GM12878 (cell line): ENCODE measurements around the gene RBPJ. TPM values are rescaled to one million over a fixed set of nuclear protein-coding genes. Genes with fewer than 3 reads are reported as not detected.

Source experiments
- ATAC-seq: fragments of 200-7000 bp; cut with Tn5 transposase; 3 replicates; pipeline ENCODE4 v1.9.1; 2020; ENCODE audit warnings: mild to moderate bottlenecking, moderate library complexity
- BruUV-seq: library from RNA; stranded (reverse); fragments of 400-500 nt; replicated peaks from 2 replicates; lab custom pipeline; 2021; lab: Mats Ljungman, UMichigan
- CTCF ChIA-PET: fragments of 300-600 bp; sonication (Branson Sonifier 250); formaldehyde crosslinking; extraction: SDS; loops from one replicate; lab custom pipeline; 2021; ENCODE audit warnings: inconsistent platforms; lab: Yijun Ruan, JAX
- POLR2A ChIA-PET: fragments of 350-600 bp; formaldehyde crosslinking; extraction: SDS; loops from one replicate; lab custom pipeline; 2021; ENCODE audit warnings: inconsistent platforms; lab: Charles Lee
- RAD21 ChIA-PET: fragments of 300-600 bp; sonication (Branson Sonifier 250); formaldehyde crosslinking; loops from one replicate; lab custom pipeline; 2023; ENCODE audit warnings: antibody characterized with exemption; ENCODE audit not compliant: unreplicated experiment; lab: Charles Lee
- SMC1A ChIA-PET: fragments of 300-600 bp; sonication (Branson Sonifier 250); formaldehyde crosslinking; loops from one replicate; lab custom pipeline; 2023; ENCODE audit not compliant: unreplicated experiment, uncharacterized antibody; lab: Charles Lee
- DNase-seq: peaks from one replicate; pipeline ENCODE4 v3.0.0-alpha.2; 2011; ENCODE audit warnings: low read depth, low spot score
- FAIRE-seq: peaks from 3 replicates; lab custom pipeline; 2011; peaks lifted over from hg19 to GRCh38; lab: Jason Lieb, UNC
- H2AFZ ChIP-seq: 2 replicates; pipeline ENCODE4 v1.6.0; 2011; ENCODE audit warnings: low read depth, low read length, control low read depth; ENCODE audit not compliant: control insufficient read depth
- H3K27ac ChIP-seq: 2 replicates; pipeline ENCODE4 v1.5.1; 2011; ENCODE audit warnings: control low read depth; ENCODE audit not compliant: control insufficient read depth, insufficient read depth
- H3K27me3 ChIP-seq, 2 experiments: replicated peaks in 1 of 2; 2 replicates each; pipeline versions ENCODE4 v1.6.0 to v1.6.1; 2011; ENCODE audit warnings: low read length in 1 of 2; ENCODE audit not compliant: control insufficient read depth in 2 of 2, insufficient read depth in 2 of 2
- H3K36me3 ChIP-seq, 2 experiments: 2 replicates each; pipeline ENCODE4 v1.5.1; 2011; ENCODE audit warnings: low read length in 1 of 2; ENCODE audit not compliant: control insufficient read depth in 2 of 2, insufficient read depth in 2 of 2
- H3K4me1 ChIP-seq: 2 replicates; pipeline ENCODE4 v1.6.1; 2011; ENCODE audit warnings: mild to moderate bottlenecking, low read length, moderate library complexity, mixed read lengths; ENCODE audit not compliant: control insufficient read depth, insufficient read depth
- H3K4me2 ChIP-seq: 2 replicates; pipeline ENCODE4 v1.6.0; 2011; ENCODE audit warnings: control low read depth; ENCODE audit not compliant: control insufficient read depth, insufficient read depth
- H3K4me3 ChIP-seq: fragments of 200-600 bp; sonication (generic); 2 replicates; pipeline ENCODE4 v1.5.1; 2016
- H3K79me2 ChIP-seq: 2 replicates; pipeline ENCODE4 v1.6.0; 2011; ENCODE audit warnings: low read length; ENCODE audit not compliant: control insufficient read depth, insufficient read depth
- H3K9ac ChIP-seq: 2 replicates; pipeline ENCODE4 v1.8.0; 2011; ENCODE audit warnings: low read length, control low read depth, mixed read lengths; ENCODE audit not compliant: control insufficient read depth, insufficient read depth
- H3K9me3 ChIP-seq: replicated peaks from 3 replicates; pipeline ENCODE4 v1.5.1; 2011; ENCODE audit warnings: mild to moderate bottlenecking, low read length; ENCODE audit not compliant: control insufficient read depth, insufficient read depth
- H4K20me1 ChIP-seq: 2 replicates; pipeline ENCODE4 v1.6.0; 2011; ENCODE audit not compliant: control insufficient read depth, insufficient read depth
- BMI1 ChIP-seq: fragments of 450-650 bp; IDR thresholded peaks from 2 replicates; pipeline ENCODE4 v1.6.1; 2016; ENCODE audit warnings: mild to moderate bottlenecking, moderate library complexity, borderline replicate concordance
- CBX5 ChIP-seq: sonication (generic); IDR thresholded peaks from 2 replicates; pipeline ENCODE4 v1.6.1; 2016; ENCODE audit warnings: low read depth, moderate library complexity, mild to moderate bottlenecking, inconsistent platforms
- DPF2 ChIP-seq: fragments of 450-650 bp; IDR thresholded peaks from 2 replicates; pipeline ENCODE4 v1.6.1; 2017; ENCODE audit warnings: mild to moderate bottlenecking
- FOXM1 ChIP-seq: IDR thresholded peaks from 2 replicates; pipeline ENCODE4 v1.6.1; 2012; ENCODE audit warnings: low read depth, mild to moderate bottlenecking, inconsistent platforms, low read length, moderate library complexity
- HDGF ChIP-seq: fragments of 450-650 bp; IDR thresholded peaks from 2 replicates; pipeline ENCODE4 v1.6.1; 2016; ENCODE audit warnings: antibody characterized with exemption
- JUND ChIP-seq: IDR thresholded peaks from 2 replicates; pipeline ENCODE4 v1.6.1; 2012; ENCODE audit warnings: low read depth, mild to moderate bottlenecking, low read length, improper control_type of control experiment, moderate library complexity
- MTA2 ChIP-seq: fragments of 450-650 bp; IDR thresholded peaks from 2 replicates; pipeline ENCODE4 v1.6.1; 2016; ENCODE audit warnings: low read depth, mild to moderate bottlenecking, moderate library complexity
- MYB ChIP-seq: fragments of 150-350 bp; IDR thresholded peaks from 2 replicates; pipeline ENCODE4 v1.6.1; 2014; ENCODE audit warnings: mild to moderate bottlenecking, low read depth, low read length, borderline replicate concordance
- NFYA ChIP-seq: IDR thresholded peaks from 2 replicates; pipeline ENCODE4 v1.6.1; 2011; ENCODE audit warnings: low read depth, mild to moderate bottlenecking, low read length, improper control_type of control experiment, borderline replicate concordance
- NFYB ChIP-seq: IDR thresholded peaks from 2 replicates; pipeline ENCODE4 v1.6.1; 2011; ENCODE audit warnings: low read depth, mild to moderate bottlenecking, low read length, improper control_type of control experiment, moderate library complexity; ENCODE audit not compliant: insufficient read depth
- PAX8 ChIP-seq: fragments of 450-650 bp; IDR thresholded peaks from 2 replicates; pipeline ENCODE4 v1.6.1; 2017; ENCODE audit warnings: mild to moderate bottlenecking, moderate library complexity
- POLR2AphosphoS2 ChIP-seq: IDR thresholded peaks from 2 replicates; pipeline ENCODE4 v1.6.1; 2011; ENCODE audit warnings: low read depth, mild to moderate bottlenecking, low read length, improper control_type of control experiment, moderate library complexity
- POLR2AphosphoS5 ChIP-seq: IDR thresholded peaks from 2 replicates; pipeline ENCODE4 v1.6.1; 2011; ENCODE audit warnings: mild to moderate bottlenecking, low read length, inconsistent platforms
- SMAD1 ChIP-seq: fragments of 450-650 bp; IDR thresholded peaks from 2 replicates; pipeline ENCODE4 v1.6.1; 2018; ENCODE audit warnings: mild to moderate bottlenecking, low read depth; ENCODE audit not compliant: partially characterized antibody
- SMC3 ChIP-seq: IDR thresholded peaks from 2 replicates; pipeline ENCODE4 v1.6.1; 2011; ENCODE audit warnings: low read length, improper control_type of control experiment, borderline replicate concordance
- STAT3 ChIP-seq: IDR thresholded peaks from 2 replicates; pipeline ENCODE4 v1.6.1; 2011; ENCODE audit warnings: low read depth, low read length, improper control_type of control experiment
- WGBS: methylation state at CpG from one replicate; pipeline ENCODE4 v1.1.6; 2016; ENCODE audit warnings: low lambda C conversion rate; ENCODE audit not compliant: insufficient replicate concordance, insufficient coverage; ENCODE audit errors: missing lambda C conversion rate; 5-methylcytosine and 5-hydroxymethylcytosine counted together
- in situ Hi-C: fragments of 300-500 bp; cut with MboI; formaldehyde crosslinking; loops from 9 replicates; pipeline ENCODE4 v1.14.3; 2018; ENCODE audit warnings: mixed read lengths
- intact Hi-C: fragments of 100-400 bp; cut with micrococcal nuclease; formaldehyde crosslinking; loops from one replicate; pipeline ENCODE4 v1.14.2; 2022; ENCODE audit not compliant: unreplicated experiment
- polyA plus RNA-seq, 11 experiments: library from polyadenylated mRNA; depleted of rRNA in 4 of 11; unstranded in 6 of 11; stranded (reverse) in 5 of 11; fragments of >200 nt; fragmentation: Nextera tagmentation in 4 of 11; fragmentation: Illumina TruSeq in 1 of 11; extraction: Ambion mirVana in 4 of 11; extraction: Trizol in 1 of 11; gene quantifications; 1 replicate in 1 of 11; 2 replicates in 10 of 11; pipeline versions ENCODE4 v1.2.1 to v1.2.3, GENCODE V29; 2011 to 2016; ENCODE audit warnings: inconsistent platforms in 2 of 11, missing spikeins in 2 of 11, low read depth in 1 of 11
- total RNA-seq, 4 experiments: library from RNA; depleted of rRNA in 3 of 4; stranded (reverse); fragments of >200 nt in 3 of 4; fragmentation: Illumina TruSeq in 1 of 4; extraction: Trizol in 1 of 4; gene quantifications; 2 replicates each; pipeline versions ENCODE4 v1.2.1 to v1.2.3, GENCODE V29; 2013 to 2021
- TF ChIP-seq, protein P1 (sequence below): fragments of 450-650 bp; IDR thresholded peaks from 2 replicates; pipeline ENCODE4 v1.6.1; 2017; ENCODE audit warnings: mild to moderate bottlenecking, moderate library complexity
- TF ChIP-seq, protein P2 (sequence below): fragments of 450-650 bp; formaldehyde crosslinking; IDR thresholded peaks from 2 replicates; pipeline ENCODE4 v1.4.0; 2022; ENCODE audit warnings: mild to moderate bottlenecking, moderate library complexity

The RBPJ gene
- total and polyA plus RNA-seq, 10 of the 15 experiments (the other 5 are each of a cell fraction or from before 2014, with no cell fraction given), result 24.5 to 87.6 (median 41.6) TPM

- TF ChIP-seq DPF2, result no peak
- TF ChIP-seq, protein P1, sequence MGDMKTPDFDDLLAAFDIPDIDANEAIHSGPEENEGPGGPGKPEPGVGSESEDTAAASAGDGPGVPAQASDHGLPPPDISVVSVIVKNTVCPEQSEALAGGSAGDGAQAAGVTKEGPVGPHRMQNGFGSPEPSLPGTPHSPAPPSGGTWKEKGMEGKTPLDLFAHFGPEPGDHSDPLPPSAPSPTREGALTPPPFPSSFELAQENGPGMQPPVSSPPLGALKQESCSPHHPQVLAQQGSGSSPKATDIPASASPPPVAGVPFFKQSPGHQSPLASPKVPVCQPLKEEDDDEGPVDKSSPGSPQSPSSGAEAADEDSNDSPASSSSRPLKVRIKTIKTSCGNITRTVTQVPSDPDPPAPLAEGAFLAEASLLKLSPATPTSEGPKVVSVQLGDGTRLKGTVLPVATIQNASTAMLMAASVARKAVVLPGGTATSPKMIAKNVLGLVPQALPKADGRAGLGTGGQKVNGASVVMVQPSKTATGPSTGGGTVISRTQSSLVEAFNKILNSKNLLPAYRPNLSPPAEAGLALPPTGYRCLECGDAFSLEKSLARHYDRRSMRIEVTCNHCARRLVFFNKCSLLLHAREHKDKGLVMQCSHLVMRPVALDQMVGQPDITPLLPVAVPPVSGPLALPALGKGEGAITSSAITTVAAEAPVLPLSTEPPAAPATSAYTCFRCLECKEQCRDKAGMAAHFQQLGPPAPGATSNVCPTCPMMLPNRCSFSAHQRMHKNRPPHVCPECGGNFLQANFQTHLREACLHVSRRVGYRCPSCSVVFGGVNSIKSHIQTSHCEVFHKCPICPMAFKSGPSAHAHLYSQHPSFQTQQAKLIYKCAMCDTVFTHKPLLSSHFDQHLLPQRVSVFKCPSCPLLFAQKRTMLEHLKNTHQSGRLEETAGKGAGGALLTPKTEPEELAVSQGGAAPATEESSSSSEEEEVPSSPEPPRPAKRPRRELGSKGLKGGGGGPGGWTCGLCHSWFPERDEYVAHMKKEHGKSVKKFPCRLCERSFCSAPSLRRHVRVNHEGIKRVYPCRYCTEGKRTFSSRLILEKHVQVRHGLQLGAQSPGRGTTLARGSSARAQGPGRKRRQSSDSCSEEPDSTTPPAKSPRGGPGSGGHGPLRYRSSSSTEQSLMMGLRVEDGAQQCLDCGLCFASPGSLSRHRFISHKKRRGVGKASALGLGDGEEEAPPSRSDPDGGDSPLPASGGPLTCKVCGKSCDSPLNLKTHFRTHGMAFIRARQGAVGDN, result no peak
Measured at GRCh38 chr4:26386386-26386785, 65.6 kb downstream of the RBPJ start (continued).

DNA sequence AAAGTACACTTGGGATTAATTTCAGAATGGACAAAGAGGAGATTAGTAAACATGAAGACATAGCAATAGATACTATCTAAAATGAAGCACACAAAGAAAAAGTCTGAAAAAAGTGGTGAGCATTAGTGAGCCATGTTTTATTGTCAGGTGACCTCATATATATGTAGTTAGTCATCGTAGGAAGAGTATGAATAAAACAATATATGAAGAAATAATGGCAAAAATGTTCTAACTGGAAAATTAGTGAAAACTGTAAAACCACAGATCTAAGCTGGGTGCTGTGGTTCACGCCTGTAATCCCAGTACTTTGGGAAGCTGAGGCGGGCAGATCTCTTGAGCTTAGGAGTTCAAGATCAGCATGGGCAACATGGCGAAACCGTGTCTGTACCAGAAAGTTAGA is 67.9 kb downstream of the RBPJ start:
- WGBS, result 99% methylated on average over 5 of the region's 5 CpGs
- Histone ChIP-seq H2AFZ (no peak overlapping the region), H3K36me3 (peaks cover 0 to 10% of the 10 kb centered on the region in 2 experiments; a peak in 3 of 4 replicates), H3K4me2 (no peak overlapping the region), H3K27ac (no peak overlapping the region), H3K9ac (no peak overlapping the region), H3K4me1 (no peaks in the 10 kb centered on the region), H3K4me3 (no peak overlapping the region), H3K79me2 (no peaks in the 10 kb centered on the region; the same call in 1 of the 2 replicates), H3K9me3 (no peaks in the 10 kb centered on the region; the same call in 1 of the 3 replicates), H3K27me3 (no peaks in the 10 kb centered on the region), H4K20me1 (no peaks in the 10 kb centered on the region)
- ATAC-seq, result no peak
- CTCF ChIA-PET, result interaction anchor here (0.9 to 1.6 kb wide), 4 partner anchors 9 to 401 kb away, joined by 3 read pairs; no protein-coding TSS in a partner anchor
- in situ Hi-C loops (no loop called here), intact Hi-C loops (no loop called here)
- FAIRE-seq, result no peak
- BruUV-seq, result no TSS peak
- RAD21 ChIA-PET, result no interaction called here
- SMC1A ChIA-PET, result interaction anchor here (1.1 to 1.4 kb wide), 2 partner anchors 27 to 60 kb away, joined by 3 read pairs; no protein-coding TSS in a partner anchor
- DNase-seq, result no peak
- POLR2A ChIA-PET, result no interaction called here
- TF ChIP-seq NFYA, result no peak
- no peak for TF ChIP-seq MTA2
- no peak for TF ChIP-seq JUND
- TF ChIP-seq SMC3, result no peak
- no peak for TF ChIP-seq NFYB
- TF ChIP-seq BMI1, result no peak
- TF ChIP-seq SMAD1, result no peak
- no peak for TF ChIP-seq FOXM1
- TF ChIP-seq, protein P2, sequence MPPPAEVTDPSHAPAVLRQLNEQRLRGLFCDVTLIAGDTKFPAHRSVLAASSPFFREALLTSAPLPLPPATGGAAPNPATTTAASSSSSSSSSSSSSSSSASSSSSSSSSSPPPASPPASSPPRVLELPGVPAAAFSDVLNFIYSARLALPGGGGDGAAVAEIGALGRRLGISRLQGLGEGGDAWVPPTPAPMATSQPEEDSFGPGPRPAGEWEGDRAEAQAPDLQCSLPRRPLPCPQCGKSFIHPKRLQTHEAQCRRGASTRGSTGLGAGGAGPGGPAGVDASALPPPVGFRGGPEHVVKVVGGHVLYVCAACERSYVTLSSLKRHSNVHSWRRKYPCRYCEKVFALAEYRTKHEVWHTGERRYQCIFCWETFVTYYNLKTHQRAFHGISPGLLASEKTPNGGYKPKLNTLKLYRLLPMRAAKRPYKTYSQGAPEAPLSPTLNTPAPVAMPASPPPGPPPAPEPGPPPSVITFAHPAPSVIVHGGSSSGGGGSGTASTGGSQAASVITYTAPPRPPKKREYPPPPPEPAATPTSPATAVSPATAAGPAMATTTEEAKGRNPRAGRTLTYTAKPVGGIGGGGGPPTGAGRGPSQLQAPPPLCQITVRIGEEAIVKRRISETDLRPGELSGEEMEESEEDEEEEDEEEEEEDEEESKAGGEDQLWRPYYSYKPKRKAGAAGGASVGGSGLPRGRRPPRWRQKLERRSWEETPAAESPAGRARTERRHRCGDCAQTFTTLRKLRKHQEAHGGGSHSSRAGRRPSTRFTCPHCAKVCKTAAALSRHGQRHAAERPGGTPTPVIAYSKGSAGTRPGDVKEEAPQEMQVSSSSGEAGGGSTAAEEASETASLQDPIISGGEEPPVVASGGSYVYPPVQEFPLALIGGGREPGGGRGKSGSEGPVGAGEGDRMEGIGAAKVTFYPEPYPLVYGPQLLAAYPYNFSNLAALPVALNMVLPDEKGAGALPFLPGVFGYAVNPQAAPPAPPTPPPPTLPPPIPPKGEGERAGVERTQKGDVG (CRISPR knock-in tag), result no peak
- no peak for TF ChIP-seq POLR2AphosphoS5
- no peak for TF ChIP-seq PAX8
- TF ChIP-seq MYB, result no peak
- TF ChIP-seq POLR2AphosphoS2, result no peak
- TF ChIP-seq CBX5, result no peak
- TF ChIP-seq STAT3, result no peak
- no peak for TF ChIP-seq HDGF
